Dedifferentiated amniotic fluid mesenchymal stem cell (primary cell): ENCODE data around the gene SCLT1.

ENCODE experiments used
- DNase-seq: peaks from one replicate; pipeline ENCODE4 v3.0.0-alpha.2; 2016; ENCODE audit errors: extremely low spot score

Gene SCLT1

DNA sequence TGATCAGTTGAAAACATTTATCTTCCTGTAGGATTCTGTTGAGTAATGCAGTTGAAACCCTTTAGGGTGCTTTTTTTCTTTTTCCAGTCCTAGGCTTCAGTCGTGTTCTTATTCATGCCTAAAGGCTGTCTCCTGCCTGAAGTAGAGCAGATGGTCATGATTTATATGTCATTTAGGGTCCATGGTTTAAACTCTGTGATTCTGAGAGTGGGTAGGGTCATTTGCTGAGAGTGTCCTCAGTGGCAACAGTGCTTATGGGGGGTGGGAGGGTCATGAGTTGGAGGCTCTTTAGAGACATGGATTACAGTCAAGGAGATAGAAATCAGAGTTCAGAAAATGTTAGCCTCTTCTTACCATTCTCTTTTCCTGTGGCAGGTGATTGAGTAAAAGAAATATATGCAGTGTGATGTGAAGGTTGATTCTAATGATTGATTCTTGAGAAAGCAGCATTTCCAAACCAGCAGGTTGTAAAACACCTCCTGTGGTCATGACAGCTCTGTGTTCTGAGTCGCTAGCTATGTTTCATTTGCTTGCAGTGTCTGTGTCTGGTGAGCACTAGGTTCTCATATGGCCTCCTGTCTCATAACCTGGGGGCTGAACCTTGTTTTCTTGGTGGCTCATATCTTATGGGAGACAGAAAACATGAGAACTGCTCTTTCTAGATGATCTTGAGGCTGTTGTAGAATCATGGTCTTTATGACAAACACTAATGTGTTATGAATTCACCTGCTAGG is 223.4 kb downstream of the SCLT1 start:
- no peak for DNase-seq

GRCh38 chr4:128868758-128869157 is 224.6 kb downstream of the SCLT1 start:
- no peak for DNase-seq

- DNase-seq, result no peak
These were observed 226.6 kb downstream of the SCLT1 start for GRCh38 chr4:128866691-128867090.

DNA sequence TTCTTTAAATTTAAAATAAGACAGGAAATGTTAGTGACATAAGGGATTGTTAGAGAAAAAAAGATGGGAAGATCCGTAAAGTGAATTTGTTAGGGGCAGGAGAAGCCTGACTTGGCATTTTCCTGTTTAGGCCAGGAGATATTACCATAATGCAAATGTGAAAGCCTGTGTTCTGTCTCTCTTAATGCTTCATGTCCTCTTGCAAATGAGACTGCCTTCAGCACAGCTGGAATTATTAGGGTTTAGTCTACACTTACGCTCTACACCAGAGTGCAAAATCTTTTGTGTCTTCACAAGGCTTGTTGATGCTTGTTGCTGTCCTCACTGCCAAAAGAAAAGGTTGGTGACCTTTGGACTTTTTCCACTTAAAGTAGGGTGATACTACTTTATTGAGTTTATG is 227.1 kb downstream of the SCLT1 start:
- no peak for DNase-seq

GRCh38 chr4:128865132-128865531 is 228.2 kb downstream of the SCLT1 start:
- DNase-seq, result no peak

DNA sequence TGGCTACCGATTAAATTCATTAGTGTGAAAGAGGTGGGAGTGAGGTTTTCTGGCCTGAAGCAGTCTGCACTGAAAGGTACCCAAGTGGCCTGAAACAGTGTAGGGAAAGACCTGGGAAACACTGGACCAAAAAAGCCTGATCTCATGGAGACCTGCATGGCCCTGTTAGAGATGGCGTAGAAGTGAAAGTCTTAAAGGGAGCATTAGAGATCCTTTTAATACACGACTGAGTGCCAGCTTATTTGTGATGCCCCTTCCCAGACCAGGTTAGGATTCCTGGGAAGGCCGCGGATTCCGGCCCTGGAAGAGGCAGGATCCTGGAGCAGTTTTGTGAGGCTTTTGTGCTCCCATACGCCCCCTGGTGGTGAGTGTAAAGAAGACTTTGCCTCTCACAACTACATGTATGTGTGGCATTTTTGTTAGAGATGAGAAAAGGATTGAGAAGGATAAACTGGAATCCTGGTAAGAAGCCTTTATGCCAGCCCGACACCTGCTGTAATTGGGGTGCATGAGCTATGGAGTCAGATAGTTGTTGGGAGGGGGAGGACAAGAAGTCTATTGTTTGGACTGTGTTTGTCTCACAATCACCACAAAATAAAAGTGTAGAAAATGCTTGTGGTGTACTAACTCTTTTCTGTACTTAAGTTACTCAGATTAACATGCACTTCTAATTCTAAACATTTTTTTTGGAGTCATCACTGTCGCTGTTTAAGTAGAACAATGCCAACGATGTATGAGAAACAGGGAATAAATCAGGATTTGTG is 229.8 kb downstream of the SCLT1 start:
- peak; percentile 71 for DNase-seq

- no peak for DNase-seq
These were observed 230.6 kb downstream of the SCLT1 start for GRCh38 chr4:128862608-128863311.

DNA sequence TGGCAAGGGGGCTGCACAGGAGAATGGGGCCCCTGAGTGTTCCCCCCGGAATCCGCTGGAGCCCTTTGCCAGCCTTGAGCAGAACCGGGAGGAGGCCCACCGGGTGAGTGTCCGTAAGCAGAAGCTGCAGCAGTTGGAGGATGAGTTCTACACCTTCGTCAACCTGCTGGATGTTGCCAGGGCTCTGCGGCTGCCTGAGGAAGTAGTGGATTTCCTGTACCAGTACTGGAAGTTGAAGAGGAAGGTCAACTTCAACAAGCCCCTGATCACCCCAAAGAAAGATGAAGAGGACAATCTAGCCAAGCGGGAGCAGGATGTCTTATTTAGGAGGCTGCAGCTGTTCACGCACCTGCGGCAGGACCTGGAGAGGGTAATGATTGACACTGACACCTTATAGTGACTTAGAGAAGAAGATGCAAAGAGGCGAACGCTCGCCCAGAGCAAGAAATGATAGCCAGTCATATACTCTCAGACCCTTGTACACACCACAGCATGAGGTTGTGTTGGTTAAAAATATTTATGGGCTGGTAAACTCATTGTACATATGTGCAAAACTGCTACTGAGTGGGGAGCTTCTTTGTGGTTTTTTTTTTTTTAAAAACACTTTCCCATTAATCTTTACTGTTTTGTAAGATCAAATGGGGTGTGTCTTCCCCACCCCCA is 231.4 kb downstream of the SCLT1 start:
- DNase-seq, result no peak

DNA sequence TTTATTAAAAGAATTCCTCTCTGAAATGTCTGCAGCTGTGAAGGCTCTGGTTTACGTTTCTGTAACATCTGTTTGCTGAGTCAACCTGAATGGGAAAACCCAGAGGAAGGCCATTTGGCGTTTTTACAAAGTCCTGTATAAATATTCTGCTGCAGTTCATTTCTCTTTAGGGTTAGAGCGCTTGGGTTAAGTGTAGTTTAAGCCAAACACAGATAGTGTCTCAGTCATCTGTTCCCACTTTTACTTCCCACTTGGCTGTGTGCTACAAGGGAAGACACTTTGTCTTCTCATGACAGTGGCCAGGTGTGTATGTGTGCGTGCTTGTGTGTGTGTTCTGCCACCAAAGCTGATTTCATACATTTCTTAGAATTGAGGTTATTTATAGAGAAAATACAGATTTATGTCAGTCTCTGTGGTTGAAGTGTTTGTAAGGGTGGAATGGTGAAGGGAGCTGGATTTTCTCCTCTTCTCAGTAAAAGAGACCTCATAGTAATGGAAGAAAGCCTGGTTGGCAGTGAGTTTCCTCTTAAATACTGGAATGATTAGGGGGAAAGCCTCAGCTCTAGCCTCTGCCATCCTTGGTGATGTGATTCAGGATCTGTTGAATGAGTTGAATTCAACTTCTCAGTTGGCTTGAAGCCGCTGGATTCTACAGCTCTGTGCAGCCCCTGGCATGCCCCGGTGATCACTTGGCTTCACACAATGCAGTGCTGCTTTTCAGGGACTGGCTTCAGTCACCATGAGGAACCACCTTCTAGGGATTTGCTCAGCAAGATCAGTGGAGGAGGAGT is 233.3 kb downstream of the SCLT1 start:
- DNase-seq, result peak; percentile 18

- DNase-seq, result no peak
These were observed 234.3 kb downstream of the SCLT1 start for GRCh38 chr4:128858879-128859671.

DNA sequence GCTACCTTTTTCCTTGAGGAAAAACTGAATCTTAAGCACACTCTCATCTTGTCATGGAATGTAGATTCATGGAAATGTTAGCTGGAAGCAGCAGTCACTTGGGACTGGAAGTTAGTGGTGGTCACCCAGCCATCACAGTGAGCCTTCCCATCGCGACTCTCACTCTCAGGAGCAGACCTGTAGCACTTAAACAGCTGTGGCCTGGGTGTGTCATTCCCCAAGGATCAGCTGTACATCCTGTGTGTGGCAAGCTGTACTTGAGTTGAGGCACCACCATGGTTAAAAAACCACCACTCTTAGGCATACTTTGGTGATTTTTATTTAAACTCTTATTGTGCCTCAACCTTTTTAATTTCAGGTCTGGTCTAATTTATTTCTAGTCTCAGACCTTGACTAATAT is 237.1 kb downstream of the SCLT1 start:
- DNase-seq, result no peak

- DNase-seq, result no peak
These were observed 237.7 kb downstream of the SCLT1 start for GRCh38 chr4:128855621-128856020.

DNA sequence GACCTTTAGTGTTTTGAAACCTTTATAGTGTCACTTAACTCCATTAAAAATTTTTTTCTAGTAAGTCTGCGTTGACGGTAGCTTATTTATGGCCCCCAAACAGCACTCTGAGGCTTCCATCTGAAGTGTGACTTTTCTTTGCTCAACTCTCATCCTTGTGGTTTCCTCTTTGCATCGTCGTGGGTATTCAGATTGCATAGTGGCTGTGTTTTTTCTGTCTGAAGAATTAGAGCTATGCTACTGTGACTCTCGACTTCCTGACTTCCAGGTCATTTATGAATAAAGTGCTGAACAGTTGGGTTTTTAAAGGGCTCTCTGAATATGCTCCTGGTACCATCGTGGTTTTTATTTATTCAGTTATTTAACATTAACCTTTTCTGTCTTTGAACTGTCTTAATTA is 238.9 kb downstream of the SCLT1 start:
- no peak for DNase-seq

- DNase-seq, result no peak
These were observed 239.6 kb downstream of the SCLT1 start for GRCh38 chr4:128853741-128854140.

DNA sequence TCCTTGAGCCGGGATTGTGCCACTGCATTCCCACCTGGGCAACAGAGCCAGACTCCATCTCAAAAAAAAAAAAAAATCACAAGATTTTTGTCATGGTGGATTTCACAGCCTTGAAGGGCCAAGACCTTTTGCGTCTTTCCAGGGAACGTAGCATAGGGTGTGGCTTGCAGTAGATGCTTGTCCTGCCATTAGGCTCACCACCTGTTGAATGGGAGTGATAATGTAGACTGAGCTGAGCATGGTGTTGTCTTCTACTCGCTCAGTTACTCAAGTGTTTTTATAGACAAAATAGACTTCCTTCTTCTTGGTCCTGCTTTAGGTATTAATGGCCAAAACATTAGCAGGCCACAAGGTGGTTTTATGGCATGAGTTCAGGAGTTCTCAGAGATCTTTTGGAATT is 243.1 kb downstream of the SCLT1 start:
- no peak for DNase-seq

GRCh38 chr4:128848461-128848860 is 244.9 kb downstream of the SCLT1 start:
- no peak for DNase-seq

- no peak for DNase-seq
These were observed 246.1 kb downstream of the SCLT1 start for GRCh38 chr4:128847082-128847724.

GRCh38 chr4:128846063-128846462 is 247.3 kb downstream of the SCLT1 start:
- no peak for DNase-seq

DNA sequence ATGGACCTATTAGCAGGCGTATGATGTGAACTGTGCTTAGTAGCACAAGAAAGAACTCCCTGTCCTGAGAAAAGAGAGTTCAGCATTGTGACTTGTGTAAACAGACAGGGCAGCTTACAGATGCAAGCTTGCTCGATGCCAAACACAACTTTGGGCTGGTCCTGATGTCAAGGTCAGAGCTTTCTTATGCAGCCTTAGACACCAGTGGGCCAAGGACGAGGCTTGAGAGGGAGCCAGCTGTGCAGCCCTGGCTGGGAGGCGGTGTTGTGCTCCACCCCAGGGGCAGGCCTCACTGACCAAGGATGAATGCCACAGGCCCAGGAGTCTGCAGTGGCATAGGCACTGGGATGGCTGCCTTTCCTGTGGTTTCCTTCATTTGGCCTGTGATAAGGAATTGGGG is 248.4 kb downstream of the SCLT1 start:
- DNase-seq, result no peak

DNA sequence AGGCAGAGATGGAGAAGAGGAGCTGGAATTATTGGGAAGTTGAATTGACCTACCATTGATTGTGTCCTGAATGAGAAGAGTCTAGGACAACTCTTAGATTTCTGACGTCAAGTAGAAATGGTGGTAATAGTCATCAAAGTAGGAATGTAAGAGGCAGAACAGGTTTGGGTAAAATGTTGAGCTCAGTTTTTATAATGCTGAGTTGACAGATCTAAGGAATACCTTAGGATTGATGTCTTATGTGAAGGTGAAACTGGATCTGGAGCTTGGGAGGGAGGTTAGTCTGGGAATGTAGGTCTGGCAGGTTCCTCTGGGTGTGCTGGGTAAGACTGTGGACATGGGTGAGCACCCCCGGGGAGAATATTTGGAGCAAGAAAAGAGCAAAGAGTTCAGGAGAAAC is 251.9 kb downstream of the SCLT1 start:
- no peak for DNase-seq
